WI38 (cell line): ENCODE measurements around the gene NFKB1.

ENCODE experiments used
- H3K4me3 ChIP-seq: 2 replicates; pipeline ENCODE4 v1.5.1; 2011; ENCODE audit warnings: low read depth, mild to moderate bottlenecking, control low read depth, low read length
- TF ChIP-seq, protein P1 (sequence below): IDR thresholded peaks from 2 replicates; pipeline ENCODE4 v1.5.1; 2012; ENCODE audit warnings: low read depth, mild to moderate bottlenecking, control low read depth, low read length

The NFKB1 gene

DNA sequence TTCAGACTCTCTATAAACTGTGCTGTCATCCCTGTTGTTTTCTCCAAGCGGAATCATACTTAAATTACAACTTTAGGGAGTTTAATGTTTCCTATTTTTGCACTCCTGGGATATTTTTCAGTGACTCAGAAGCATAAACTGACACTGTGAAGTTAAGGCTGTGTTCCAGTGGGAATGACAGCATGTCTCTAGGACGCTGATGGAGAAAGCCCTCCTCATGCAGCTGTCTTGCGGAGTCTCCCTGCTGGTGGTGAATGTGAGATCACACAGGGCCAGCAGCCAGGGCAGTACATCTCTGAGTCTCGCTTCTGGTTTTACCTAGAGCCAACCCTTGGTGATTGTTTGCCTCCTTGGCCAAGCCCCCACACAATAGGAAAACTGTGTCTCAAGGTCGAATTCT is 53.3 kb downstream of the NFKB1 start:
- TF ChIP-seq, protein P1, sequence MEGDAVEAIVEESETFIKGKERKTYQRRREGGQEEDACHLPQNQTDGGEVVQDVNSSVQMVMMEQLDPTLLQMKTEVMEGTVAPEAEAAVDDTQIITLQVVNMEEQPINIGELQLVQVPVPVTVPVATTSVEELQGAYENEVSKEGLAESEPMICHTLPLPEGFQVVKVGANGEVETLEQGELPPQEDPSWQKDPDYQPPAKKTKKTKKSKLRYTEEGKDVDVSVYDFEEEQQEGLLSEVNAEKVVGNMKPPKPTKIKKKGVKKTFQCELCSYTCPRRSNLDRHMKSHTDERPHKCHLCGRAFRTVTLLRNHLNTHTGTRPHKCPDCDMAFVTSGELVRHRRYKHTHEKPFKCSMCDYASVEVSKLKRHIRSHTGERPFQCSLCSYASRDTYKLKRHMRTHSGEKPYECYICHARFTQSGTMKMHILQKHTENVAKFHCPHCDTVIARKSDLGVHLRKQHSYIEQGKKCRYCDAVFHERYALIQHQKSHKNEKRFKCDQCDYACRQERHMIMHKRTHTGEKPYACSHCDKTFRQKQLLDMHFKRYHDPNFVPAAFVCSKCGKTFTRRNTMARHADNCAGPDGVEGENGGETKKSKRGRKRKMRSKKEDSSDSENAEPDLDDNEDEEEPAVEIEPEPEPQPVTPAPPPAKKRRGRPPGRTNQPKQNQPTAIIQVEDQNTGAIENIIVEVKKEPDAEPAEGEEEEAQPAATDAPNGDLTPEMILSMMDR = no peak

DNA sequence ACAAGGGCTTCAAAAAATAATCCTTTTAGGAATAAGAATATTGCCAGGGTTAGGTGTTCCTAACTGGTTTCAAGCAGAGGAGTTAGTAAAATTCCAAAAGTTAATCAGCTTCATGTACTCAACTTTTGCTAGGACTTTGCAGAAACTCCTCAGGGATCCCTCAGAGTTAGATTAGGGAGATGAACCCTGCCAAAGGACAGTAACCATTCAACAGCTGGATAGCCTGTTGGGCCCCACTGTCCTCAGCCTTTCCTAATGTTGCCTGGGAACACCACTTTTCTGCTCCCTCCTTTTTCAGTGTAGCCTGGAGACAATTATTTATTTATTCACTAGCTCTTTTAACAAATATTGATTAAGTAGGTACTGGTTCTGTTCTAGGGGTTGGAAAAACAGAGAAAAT is 53.8 kb downstream of the NFKB1 start:
- TF ChIP-seq, protein P1 = no peak

More for the DNA sequence above, 53.3 kb downstream of the NFKB1 start:
- no peak overlapping the region for H3K4me3 ChIP-seq

DNA sequence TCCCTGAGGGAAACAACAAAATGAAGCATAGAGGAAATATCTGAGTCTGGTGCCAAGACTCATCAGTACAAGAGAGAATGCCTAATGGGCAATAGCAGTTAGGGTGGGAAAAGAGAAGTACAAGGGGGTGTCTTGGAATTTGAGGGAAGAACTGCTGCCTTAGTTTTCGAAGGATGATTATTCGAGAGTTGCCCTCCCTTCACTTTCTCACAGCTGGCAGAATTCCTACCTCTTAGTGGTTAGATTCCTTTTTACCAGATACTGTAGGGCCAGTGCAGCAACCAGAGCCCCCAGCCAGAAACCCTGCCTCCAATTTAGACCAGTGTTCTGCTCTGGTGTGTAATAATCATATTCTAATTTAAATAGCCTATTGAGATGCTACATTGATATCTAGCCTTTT is 56.5 kb downstream of the NFKB1 start:
- TF ChIP-seq, protein P1 = no peak
- H3K4me3 ChIP-seq = no peak overlapping the region

More for the DNA sequence above, 53.8 kb downstream of the NFKB1 start:
- H3K4me3 ChIP-seq = no peak overlapping the region

- no peak overlapping the region for H3K4me3 ChIP-seq
- TF ChIP-seq, protein P1 = no peak
Observed at GRCh38 chr4:102560115-102560514, 59.0 kb downstream of the NFKB1 start.

DNA sequence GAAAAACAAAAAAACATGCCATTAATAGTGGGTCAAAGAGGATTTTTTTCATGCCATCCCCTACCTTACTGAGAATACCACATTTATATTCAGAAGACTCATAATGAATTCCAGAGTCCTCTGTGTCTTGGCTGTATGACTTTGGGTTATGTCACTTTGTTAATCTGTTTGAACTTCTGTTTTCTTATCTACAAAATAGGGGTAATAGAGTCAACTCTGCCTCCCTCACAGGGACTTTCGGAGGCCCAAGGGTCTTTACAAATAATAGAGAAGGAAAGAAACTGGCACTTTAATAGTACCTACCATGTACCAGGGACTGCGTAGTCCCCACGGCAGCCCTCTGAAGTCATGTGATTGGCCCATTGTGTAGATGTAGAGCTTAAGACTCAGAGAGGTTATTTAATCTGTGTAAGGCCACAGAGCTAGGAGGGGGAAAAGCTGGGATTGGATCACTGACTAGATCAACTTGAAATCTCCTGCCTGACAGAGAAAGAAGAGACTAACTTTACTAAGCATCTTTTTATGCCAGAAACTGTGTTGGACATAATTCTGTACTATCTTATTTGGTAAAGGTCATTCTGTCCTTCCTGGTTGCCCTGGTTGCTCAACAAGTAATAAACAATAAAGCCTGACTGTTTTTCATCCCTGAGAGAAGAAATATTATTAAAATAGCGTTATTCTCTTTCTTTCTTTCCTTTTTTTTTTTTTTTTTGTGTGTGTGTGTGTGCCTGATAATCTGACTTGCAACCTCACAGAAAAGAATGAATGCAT is 59.6 kb downstream of the NFKB1 start:
- H3K4me3 ChIP-seq = no peak overlapping the region
- TF ChIP-seq, protein P1 = no peak

DNA sequence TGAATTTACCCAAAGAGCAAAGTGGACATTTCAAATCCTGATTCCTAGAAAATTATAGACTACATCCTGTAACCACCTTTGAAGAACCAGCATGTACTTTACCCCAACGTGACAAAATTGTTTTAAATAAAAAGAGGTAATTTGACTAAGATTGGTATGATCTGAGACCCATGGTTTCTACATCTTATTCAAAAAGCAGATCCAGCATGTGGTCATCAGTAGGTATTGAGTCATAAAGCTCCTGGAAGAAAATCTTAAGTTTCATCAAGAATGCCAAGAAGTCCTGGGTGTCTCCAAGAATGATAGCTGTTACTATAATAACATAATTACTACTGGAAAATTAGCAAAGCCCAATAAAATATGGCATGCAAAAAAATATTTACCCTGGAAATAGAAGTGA is 61.8 kb downstream of the NFKB1 start:
- H3K4me3 ChIP-seq = no peak overlapping the region
- TF ChIP-seq, protein P1 = no peak

GRCh38 chr4:102564399-102565059 is 63.4 kb downstream of the NFKB1 start:
- H3K4me3 ChIP-seq = no peak overlapping the region
- TF ChIP-seq, protein P1 = no peak
